Colon (tissue), 2 donors: Measurements from ENCODE around the gene DPH5.
"Not testable (repeated sequence)": the region's sequence is repeated elsewhere in the genome, so short reads cannot be mapped to it uniquely, and the experiment has no call there.

ENCODE experiments used
- FAIRE-seq: peaks from 2 replicates; lab custom pipeline; 2012; peaks lifted over from hg19 to GRCh38; lab: Jason Lieb, UNC
- donor health status: control.
- donor health status: control.

The DPH5 gene

GRCh38 chr1:100982793-100983192 is 42.8 kb downstream of the DPH5 start:
- no peak for FAIRE-seq

GRCh38 chr1:100979631-100980030 is 46.0 kb downstream of the DPH5 start:
- FAIRE-seq: no peak

GRCh38 chr1:100976936-100977335 is 48.6 kb downstream of the DPH5 start:
- FAIRE-seq: no peak

- FAIRE-seq: no peak
Measured at GRCh38 chr1:100972185-100972584, 53.4 kb downstream of the DPH5 start.

- FAIRE-seq: no peak
Measured at GRCh38 chr1:100971021-100971420, 54.6 kb downstream of the DPH5 start.

GRCh38 chr1:100969327-100969726 is 56.3 kb downstream of the DPH5 start:
- no peak for FAIRE-seq

- FAIRE-seq: no peak
Measured at GRCh38 chr1:100968621-100969020, 57.0 kb downstream of the DPH5 start.

GRCh38 chr1:100960098-100960497 is 65.5 kb downstream of the DPH5 start:
- FAIRE-seq: no peak

GRCh38 chr1:100959502-100960060 is 66.0 kb downstream of the DPH5 start:
- no peak for FAIRE-seq

- peak; percentile 38 for FAIRE-seq
Measured at GRCh38 chr1:100955322-100955721, 70.3 kb downstream of the DPH5 start.

- FAIRE-seq: no peak
Measured at GRCh38 chr1:100953960-100954730, 71.4 kb downstream of the DPH5 start.

GRCh38 chr1:100952970-100953369 is 72.6 kb downstream of the DPH5 start:
- not testable (repeated sequence) for FAIRE-seq

GRCh38 chr1:100952104-100952745 is 73.4 kb downstream of the DPH5 start:
- FAIRE-seq: no peak

GRCh38 chr1:100950781-100951180 is 74.8 kb downstream of the DPH5 start:
- no peak for FAIRE-seq

GRCh38 chr1:100950337-100950736 is 75.2 kb downstream of the DPH5 start:
- peak; percentile 28 for FAIRE-seq

- FAIRE-seq: not testable (repeated sequence)
Measured at GRCh38 chr1:100949515-100950158, 75.9 kb downstream of the DPH5 start.

GRCh38 chr1:100948721-100949405 is 76.7 kb downstream of the DPH5 start:
- not testable (repeated sequence) for FAIRE-seq

GRCh38 chr1:100947816-100948215 is 77.8 kb downstream of the DPH5 start:
- not testable (repeated sequence) for FAIRE-seq

GRCh38 chr1:100946064-100946463 is 79.5 kb downstream of the DPH5 start:
- FAIRE-seq: not testable (repeated sequence)

- FAIRE-seq: no peak
Measured at GRCh38 chr1:100943533-100943932, 82.1 kb downstream of the DPH5 start.

- FAIRE-seq: no peak
Measured at GRCh38 chr1:100942304-100943046, 83.1 kb downstream of the DPH5 start.
